GM19455 (cell line): ENCODE data around the gene TOR1B.

Experiments used
- ATAC-seq: cut with Tn5 transposase; IDR thresholded peaks from one replicate; pipeline ENCODE4 v1.9.1; 2021; ENCODE audit not compliant: unreplicated experiment

The TOR1B gene

GRCh38 chr9:129813661-129814060, 10.7 kb downstream of the TOR1B start:
- no peak for ATAC-seq

DNA sequence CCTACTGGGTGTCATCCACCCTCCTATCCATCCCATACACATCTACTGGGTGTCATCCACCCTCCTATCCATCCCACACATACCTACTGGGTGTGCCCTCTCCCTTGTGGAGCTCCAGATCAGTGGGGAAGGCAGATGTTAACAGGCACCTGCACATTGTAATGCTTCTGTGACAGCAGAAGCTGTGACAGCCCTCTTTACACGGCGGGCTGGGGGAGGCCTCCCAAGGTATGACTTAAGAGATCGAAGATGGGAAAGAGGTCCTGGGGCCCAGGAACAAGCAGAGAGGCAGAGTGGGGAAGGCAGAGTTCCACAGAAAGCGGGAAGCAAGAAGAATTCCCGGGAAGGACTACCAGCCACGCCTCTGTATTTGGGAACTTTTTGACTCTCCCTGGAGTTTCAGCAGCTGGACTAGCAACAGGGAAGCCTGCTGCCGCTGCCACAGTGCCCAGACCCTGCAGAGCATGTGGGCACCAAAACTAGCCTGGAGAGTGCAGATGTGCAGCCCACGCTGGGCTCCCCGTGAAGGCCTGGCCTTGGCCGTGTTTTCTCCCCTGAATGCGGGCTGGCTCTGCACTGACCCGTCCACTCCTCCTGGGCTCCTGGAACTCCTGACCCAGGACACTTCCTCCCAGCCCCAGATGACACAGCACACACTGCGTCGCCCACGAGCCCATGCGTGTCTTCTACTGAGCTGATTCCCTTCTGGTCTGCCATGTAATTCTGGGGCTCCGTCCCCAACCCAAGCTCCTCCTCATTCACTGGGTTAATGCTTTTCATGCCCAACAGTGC, 11.6 kb downstream of the TOR1B start:
- ATAC-seq, result no peak

- no peak for ATAC-seq
Measured at GRCh38 chr9:129815278-129815677, 12.3 kb downstream of the TOR1B start.

- no peak for ATAC-seq
Measured at GRCh38 chr9:129816501-129817435, 13.8 kb downstream of the TOR1B start.

DNA sequence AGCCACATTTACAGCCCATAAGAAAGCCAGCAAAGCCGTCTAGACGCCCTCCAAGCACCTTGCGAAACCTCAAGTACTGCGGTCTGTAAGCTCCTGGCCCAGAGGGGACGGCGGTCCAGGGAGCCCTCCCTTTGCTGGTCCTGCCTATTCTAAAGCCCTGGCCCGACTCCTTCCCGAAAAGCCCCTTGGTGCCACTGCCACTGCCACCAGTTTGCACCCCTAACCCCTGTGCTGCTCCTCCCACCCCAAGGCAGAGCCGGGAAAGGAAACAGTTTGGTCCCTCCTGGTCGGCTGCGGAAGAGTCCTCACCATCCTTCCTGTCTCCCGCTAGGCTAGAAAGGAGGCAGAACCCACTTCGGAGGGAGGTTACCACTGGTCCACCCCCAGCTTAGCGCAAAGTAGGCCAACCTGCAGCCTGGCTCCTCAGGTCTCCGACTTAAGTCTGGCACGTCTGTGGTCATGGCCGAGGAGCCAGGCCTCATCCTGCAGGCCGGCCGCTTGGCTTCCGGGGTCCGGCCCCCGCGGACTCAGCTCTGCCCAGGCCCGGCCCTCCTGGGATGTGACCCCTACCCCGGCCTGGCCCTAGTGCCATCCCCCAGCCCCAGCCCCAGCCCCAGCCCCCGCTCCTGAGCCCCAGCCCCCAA, 20.0 kb downstream of the TOR1B start:
- no peak for ATAC-seq

DNA sequence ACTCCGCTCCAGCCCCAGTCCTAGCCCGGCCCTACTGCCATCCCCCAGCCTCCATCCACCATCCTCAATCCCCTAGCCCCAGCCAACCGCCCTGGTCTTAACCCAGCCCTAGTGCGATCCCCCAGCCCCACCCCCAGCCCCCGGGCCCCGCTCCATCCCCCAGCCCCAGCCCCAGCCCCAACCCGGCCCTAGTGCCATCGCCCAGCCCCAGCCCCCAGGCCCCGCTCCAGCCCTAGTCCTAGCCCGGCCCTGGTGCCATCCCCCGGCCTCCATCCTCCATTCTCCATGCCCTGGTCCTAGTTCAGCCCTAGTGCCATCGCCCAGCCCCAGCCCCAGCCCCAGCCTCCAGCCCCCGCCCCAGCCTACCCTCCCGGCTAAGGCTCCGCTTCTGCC, 20.6 kb downstream of the TOR1B start:
- ATAC-seq, result no peak

GRCh38 chr9:129823935-129824601, 21.1 kb downstream of the TOR1B start, which contains the start of gene TOR1A:
Gene TOR1A (minus strand): TSS chr9:129824136. CDS start chr9:129824085, 51 bp downstream.
- peak; percentile 83 for ATAC-seq

GRCh38 chr9:129826344-129826743, 23.4 kb downstream of the TOR1B start:
- no peak for ATAC-seq

DNA sequence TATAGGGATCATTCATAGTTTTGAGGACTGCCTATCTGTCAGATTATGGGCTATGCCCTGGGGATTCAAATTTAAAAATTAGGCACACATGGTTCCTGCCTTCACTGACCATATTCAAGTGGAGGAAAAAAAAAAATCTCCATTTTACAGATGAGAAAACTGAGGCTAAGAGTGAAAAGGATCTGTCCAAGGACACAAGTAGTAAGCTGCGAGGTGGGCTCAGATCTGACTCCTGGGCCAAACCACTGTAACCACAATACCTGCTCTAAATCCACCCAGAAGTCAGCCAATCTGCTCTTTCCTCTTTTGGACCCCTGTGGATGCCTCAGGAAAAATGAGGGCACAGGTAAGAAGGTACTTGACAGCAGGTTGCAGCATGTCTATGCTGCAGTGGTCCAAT, 23.8 kb downstream of the TOR1B start:
- no peak for ATAC-seq

- ATAC-seq, result no peak
Measured at GRCh38 chr9:129828051-129828450, 25.1 kb downstream of the TOR1B start.

DNA sequence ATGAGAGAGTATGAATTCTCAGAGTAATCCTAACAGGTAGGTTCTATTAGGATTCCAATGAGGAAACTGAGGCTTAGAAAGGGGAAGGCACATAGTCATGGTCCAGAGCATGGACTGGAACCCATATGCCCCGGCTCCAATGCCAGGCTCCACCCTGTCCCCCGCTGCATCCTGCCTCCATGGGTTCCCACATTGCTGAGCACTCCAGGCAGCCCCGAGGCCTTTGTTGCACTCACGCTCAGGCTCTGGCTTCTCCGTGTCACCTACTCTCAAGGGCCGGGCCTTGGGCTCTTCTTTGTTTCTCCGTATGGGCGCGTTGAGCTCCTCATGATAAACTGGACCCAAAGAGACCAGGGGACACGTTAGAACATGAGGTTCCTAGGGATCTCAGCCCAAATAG, 26.0 kb downstream of the TOR1B start:
- ATAC-seq, result no peak

GRCh38 chr9:129832982-129833381, 30.0 kb downstream of the TOR1B start:
- ATAC-seq, result no peak

- ATAC-seq, result peak; percentile 31
Measured at GRCh38 chr9:129834489-129835127, 31.6 kb downstream of the TOR1B start.

GRCh38 chr9:129835128-129835859, 32.3 kb downstream of the TOR1B start, which contains the start of the genes C9orf78 and USP20:
Gene C9orf78 (minus strand): TSS chr9:129835275. CDS start chr9:129835221, 54 bp downstream.
Gene USP20 (plus strand): TSS chr9:129835458. CDS start chr9:129852556, 17,098 bp downstream.
- peak; percentile 92 for ATAC-seq

DNA sequence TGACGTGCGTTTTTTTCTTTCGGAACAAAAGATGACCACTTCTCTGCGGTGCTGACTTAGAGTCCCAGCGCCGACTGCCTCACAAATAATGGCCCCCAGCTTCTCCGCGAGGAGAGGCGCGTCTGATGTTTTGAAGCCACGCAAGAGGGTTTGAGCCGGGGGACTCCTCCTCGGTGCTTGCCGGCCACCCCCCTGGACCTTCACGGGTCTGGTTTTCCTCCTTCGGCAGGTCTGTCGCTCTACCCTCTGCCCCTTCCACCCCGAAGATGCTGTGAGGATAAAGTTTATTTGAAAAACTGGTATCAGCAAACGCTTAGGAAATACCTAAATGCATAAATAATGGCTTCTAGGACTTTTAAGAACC, 32.9 kb downstream of the TOR1B start:
- ATAC-seq, result peak; percentile 7

GRCh38 chr9:129836311-129837007, 33.5 kb downstream of the TOR1B start:
- no peak for ATAC-seq

- ATAC-seq, result no peak
Measured at GRCh38 chr9:129838707-129839259, 35.8 kb downstream of the TOR1B start.

DNA sequence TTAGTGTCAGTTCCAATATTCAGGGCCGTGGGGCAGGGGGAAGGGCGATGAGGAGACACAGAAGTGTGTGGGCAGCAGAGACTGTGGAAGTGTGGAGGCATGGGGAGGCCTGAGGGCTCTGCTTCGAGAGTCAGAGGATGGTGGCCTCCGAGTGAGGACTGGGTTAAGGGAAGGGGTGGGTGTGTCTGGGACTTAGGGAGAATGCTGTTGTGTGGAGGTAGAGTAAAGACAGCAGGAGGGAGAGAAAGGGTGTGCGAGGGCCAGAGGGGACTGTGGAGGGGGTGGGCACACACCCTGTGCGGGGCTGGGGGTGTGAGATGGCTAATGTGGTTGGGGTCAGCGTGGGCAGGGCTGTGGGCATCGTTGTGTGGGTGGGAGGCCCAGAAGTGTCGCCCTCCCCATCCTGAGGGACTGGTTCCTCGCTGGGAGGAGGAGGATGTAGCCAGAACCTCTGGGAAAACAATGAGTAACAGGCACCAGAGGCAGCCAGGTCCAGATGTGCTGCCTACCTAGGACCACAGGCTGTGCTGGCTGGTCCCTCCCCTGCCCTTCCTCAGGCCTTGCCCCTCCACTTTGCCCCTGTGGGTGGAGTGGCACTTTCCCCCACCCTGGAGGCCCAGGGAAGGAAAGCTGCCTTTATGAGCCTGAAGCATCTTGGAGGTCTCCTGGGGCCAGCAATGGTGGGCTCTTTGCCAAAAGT, 36.5 kb downstream of the TOR1B start:
- ATAC-seq, result no peak
